SH-SY5Y (cell line): ENCODE results near the gene RAMACL.

Experiments used
- GATA2 ChIP-seq: IDR thresholded peaks from 2 replicates; pipeline ENCODE4 v1.6.1; 2011; ENCODE audit warnings: mild to moderate bottlenecking, low read depth, low read length
- GATA3 ChIP-seq: IDR thresholded peaks from 2 replicates; pipeline ENCODE4 v1.6.1; 2011; ENCODE audit warnings: low read depth, mild to moderate bottlenecking, low read length, moderate library complexity

GRCh38 chr6:166632731-166633130 is 46.3 kb upstream of the RAMACL start:
- TF ChIP-seq GATA2 (no peak), GATA3 (no peak)
